ENCODE measurements around the gene NISCH. TPM values are rescaled to one million over a fixed set of nuclear protein-coding genes. Genes with fewer than 3 reads are reported as not detected.

The NISCH gene
- total and polyA plus RNA-seq, 2 experiments from 2014 or later, result 18.4 to 76.4 TPM

DNA sequence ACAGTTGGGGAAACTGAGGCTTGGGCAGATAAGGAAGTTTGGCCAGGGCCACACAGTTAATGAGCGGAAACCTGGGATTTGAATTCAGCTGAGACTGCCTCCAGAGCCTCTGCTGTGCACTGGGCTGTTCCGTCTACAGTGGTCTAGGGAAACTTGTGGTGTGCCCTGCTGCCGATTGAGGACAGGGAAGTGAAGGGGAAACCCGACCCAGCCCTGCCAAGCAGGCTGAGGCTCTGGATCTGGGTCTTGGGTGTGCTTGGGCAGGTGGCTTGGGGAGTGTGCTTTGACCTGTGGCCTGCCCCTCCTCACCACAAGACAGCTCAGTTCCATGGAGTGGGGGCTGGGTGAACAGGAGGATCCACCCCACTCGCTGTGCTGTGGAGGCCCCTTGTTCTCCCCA, 17.6 kb downstream of the NISCH start:
- H3K9me3 Mint-ChIP-seq, result no peaks in the 10 kb centered on the region
- peaks cover 7% of the 10 kb centered on the region; the same call in 1 of the 2 replicates for H4K20me1 ChIP-seq (replicated peaks; ENCODE audit: insufficient read depth)
- H3K27me3 Mint-ChIP-seq (ENCODE audit: insufficient read depth, low read depth, poor library complexity), result peaks cover 4% of the 10 kb centered on the region
- H3K27ac Mint-ChIP-seq, result no peak overlapping the region
- H3F3A ChIP-seq (replicated peaks; ENCODE audit: low read depth), result 0 out of 2 replicates have a peak, but pooled peaks cover 6% of the 10 kb centered on the region
- no peak overlapping the region for H3K27ac ChIP-seq (ENCODE audit: low read depth)
- H2AFZ ChIP-seq, result no peak overlapping the region
- no peaks in the 10 kb centered on the region; the same call in 2 of the 3 replicates for H3K4me1 Mint-ChIP-seq
- no peaks in the 10 kb centered on the region for H3K27me3 ChIP-seq (ENCODE audit: insufficient read depth)
- TF ChIP-seq, protein P1, sequence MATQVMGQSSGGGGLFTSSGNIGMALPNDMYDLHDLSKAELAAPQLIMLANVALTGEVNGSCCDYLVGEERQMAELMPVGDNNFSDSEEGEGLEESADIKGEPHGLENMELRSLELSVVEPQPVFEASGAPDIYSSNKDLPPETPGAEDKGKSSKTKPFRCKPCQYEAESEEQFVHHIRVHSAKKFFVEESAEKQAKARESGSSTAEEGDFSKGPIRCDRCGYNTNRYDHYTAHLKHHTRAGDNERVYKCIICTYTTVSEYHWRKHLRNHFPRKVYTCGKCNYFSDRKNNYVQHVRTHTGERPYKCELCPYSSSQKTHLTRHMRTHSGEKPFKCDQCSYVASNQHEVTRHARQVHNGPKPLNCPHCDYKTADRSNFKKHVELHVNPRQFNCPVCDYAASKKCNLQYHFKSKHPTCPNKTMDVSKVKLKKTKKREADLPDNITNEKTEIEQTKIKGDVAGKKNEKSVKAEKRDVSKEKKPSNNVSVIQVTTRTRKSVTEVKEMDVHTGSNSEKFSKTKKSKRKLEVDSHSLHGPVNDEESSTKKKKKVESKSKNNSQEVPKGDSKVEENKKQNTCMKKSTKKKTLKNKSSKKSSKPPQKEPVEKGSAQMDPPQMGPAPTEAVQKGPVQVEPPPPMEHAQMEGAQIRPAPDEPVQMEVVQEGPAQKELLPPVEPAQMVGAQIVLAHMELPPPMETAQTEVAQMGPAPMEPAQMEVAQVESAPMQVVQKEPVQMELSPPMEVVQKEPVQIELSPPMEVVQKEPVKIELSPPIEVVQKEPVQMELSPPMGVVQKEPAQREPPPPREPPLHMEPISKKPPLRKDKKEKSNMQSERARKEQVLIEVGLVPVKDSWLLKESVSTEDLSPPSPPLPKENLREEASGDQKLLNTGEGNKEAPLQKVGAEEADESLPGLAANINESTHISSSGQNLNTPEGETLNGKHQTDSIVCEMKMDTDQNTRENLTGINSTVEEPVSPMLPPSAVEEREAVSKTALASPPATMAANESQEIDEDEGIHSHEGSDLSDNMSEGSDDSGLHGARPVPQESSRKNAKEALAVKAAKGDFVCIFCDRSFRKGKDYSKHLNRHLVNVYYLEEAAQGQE (IDR thresholded peaks at IDR 0.05; ENCODE audit: unreplicated experiment), result no peak
- TF ChIP-seq CREB1 (CRISPR knock-in tag; IDR thresholded peaks at IDR 0.05; ENCODE audit: low read depth) (no peak), NANOG (IDR thresholded peaks at IDR 0.05; ENCODE audit: borderline replicate concordance) (no peak), POLR2AphosphoS5 (IDR thresholded peaks at IDR 0.05; ENCODE audit: low read depth) (no peak), EZH2 (IDR thresholded peaks at IDR 0.05; ENCODE audit: low read depth, unreplicated experiment) (no peak), STAT1 (IDR thresholded peaks at IDR 0.05; ENCODE audit: unreplicated experiment) (no peak), JUNB (IDR thresholded peaks at IDR 0.05; ENCODE audit: unreplicated experiment) (no peak), EZH2phosphoT487 (IDR thresholded peaks at IDR 0.05; ENCODE audit: unreplicated experiment) (no peak), ZNF114 (CRISPR knock-in tag; IDR thresholded peaks at IDR 0.05) (no peak), ZNF331 (CRISPR knock-in tag; IDR thresholded peaks at IDR 0.05; ENCODE audit: low read depth) (no peak)
- TF ChIP-seq, protein P2, sequence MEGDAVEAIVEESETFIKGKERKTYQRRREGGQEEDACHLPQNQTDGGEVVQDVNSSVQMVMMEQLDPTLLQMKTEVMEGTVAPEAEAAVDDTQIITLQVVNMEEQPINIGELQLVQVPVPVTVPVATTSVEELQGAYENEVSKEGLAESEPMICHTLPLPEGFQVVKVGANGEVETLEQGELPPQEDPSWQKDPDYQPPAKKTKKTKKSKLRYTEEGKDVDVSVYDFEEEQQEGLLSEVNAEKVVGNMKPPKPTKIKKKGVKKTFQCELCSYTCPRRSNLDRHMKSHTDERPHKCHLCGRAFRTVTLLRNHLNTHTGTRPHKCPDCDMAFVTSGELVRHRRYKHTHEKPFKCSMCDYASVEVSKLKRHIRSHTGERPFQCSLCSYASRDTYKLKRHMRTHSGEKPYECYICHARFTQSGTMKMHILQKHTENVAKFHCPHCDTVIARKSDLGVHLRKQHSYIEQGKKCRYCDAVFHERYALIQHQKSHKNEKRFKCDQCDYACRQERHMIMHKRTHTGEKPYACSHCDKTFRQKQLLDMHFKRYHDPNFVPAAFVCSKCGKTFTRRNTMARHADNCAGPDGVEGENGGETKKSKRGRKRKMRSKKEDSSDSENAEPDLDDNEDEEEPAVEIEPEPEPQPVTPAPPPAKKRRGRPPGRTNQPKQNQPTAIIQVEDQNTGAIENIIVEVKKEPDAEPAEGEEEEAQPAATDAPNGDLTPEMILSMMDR (conservative IDR thresholded peaks at IDR 0.05; ENCODE audit: low read depth in 2 of 2), result no peak
- TF ChIP-seq, protein P3, sequence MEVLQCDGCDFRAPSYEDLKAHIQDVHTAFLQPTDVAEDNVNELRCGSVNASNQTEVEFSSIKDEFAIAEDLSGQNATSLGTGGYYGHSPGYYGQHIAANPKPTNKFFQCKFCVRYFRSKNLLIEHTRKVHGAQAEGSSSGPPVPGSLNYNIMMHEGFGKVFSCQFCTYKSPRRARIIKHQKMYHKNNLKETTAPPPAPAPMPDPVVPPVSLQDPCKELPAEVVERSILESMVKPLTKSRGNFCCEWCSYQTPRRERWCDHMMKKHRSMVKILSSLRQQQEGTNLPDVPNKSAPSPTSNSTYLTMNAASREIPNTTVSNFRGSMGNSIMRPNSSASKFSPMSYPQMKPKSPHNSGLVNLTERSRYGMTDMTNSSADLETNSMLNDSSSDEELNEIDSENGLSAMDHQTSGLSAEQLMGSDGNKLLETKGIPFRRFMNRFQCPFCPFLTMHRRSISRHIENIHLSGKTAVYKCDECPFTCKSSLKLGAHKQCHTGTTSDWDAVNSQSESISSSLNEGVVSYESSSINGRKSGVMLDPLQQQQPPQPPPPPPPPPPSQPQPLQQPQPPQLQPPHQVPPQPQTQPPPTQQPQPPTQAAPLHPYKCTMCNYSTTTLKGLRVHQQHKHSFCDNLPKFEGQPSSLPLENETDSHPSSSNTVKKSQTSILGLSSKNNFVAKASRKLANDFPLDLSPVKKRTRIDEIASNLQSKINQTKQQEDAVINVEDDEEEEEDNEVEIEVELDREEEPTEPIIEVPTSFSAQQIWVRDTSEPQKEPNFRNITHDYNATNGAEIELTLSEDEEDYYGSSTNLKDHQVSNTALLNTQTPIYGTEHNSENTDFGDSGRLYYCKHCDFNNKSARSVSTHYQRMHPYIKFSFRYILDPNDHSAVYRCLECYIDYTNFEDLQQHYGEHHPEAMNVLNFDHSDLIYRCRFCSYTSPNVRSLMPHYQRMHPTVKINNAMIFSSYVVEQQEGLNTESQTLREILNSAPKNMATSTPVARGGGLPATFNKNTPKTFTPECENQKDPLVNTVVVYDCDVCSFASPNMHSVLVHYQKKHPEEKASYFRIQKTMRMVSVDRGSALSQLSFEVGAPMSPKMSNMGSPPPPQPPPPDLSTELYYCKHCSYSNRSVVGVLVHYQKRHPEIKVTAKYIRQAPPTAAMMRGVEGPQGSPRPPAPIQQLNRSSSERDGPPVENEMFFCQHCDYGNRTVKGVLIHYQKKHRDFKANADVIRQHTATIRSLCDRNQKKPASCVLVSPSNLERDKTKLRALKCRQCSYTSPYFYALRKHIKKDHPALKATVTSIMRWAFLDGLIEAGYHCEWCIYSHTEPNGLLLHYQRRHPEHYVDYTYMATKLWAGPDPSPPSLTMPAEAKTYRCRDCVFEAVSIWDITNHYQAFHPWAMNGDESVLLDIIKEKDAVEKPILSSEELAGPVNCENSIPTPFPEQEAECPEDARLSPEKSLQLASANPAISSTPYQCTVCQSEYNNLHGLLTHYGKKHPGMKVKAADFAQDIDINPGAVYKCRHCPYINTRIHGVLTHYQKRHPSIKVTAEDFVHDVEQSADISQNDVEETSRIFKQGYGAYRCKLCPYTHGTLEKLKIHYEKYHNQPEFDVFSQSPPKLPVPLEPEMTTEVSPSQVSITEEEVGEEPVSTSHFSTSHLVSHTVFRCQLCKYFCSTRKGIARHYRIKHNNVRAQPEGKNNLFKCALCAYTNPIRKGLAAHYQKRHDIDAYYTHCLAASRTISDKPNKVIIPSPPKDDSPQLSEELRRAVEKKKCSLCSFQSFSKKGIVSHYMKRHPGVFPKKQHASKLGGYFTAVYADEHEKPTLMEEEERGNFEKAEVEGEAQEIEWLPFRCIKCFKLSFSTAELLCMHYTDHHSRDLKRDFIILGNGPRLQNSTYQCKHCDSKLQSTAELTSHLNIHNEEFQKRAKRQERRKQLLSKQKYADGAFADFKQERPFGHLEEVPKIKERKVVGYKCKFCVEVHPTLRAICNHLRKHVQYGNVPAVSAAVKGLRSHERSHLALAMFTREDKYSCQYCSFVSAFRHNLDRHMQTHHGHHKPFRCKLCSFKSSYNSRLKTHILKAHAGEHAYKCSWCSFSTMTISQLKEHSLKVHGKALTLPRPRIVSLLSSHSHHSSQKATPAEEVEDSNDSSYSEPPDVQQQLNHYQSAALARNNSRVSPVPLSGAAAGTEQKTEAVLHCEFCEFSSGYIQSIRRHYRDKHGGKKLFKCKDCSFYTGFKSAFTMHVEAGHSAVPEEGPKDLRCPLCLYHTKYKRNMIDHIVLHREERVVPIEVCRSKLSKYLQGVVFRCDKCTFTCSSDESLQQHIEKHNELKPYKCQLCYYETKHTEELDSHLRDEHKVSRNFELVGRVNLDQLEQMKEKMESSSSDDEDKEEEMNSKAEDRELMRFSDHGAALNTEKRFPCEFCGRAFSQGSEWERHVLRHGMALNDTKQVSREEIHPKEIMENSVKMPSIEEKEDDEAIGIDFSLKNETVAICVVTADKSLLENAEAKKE (CRISPR knock-in tag; IDR thresholded peaks at IDR 0.05), result no peak
- TF ChIP-seq, protein P4, sequence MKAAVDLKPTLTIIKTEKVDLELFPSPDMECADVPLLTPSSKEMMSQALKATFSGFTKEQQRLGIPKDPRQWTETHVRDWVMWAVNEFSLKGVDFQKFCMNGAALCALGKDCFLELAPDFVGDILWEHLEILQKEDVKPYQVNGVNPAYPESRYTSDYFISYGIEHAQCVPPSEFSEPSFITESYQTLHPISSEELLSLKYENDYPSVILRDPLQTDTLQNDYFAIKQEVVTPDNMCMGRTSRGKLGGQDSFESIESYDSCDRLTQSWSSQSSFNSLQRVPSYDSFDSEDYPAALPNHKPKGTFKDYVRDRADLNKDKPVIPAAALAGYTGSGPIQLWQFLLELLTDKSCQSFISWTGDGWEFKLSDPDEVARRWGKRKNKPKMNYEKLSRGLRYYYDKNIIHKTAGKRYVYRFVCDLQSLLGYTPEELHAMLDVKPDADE (IDR thresholded peaks at IDR 0.05), result no peak
- H3K4me3 ChIP-seq, result no peak overlapping the region
- no peak for ATAC-seq
- no peak for DNase-seq (ENCODE audit: low spot score)
- H3K9me2 ChIP-seq (ENCODE audit: insufficient read depth), result no peaks in the 10 kb centered on the region
- H3K36me3 Mint-ChIP-seq (ENCODE audit: low read depth), result peaks cover 61% of the 10 kb centered on the region
- H3K79me2 ChIP-seq (replicated peaks; ENCODE audit: insufficient read depth), result peaks cover 19% of the 10 kb centered on the region
- H3K4me2 ChIP-seq, result no peak overlapping the region
- no peaks in the 10 kb centered on the region for H3K4me1 ChIP-seq (ENCODE audit: insufficient read depth)
- no peak overlapping the region for H3K4me3 Mint-ChIP-seq
- H3K36me3 ChIP-seq (ENCODE audit: insufficient read depth), result peaks cover 28% of the 10 kb centered on the region

Data from GM23338 (cell line).